GM12875 (cell line): ENCODE results near the gene RASEF.

Experiments
- H3K4me3 ChIP-seq: one replicate; pipeline ENCODE4 v1.5.1; 2011; ENCODE audit warnings: low read depth, low read length, control low read depth
- TF ChIP-seq, protein P1 (sequence below): IDR thresholded peaks from 2 replicates; pipeline ENCODE4 v1.5.1; 2011; ENCODE audit warnings: low read depth, mild to moderate bottlenecking, control low read depth, inconsistent platforms, low read length, moderate library complexity, borderline replicate concordance; ENCODE audit not compliant: insufficient read depth

The RASEF gene

DNA sequence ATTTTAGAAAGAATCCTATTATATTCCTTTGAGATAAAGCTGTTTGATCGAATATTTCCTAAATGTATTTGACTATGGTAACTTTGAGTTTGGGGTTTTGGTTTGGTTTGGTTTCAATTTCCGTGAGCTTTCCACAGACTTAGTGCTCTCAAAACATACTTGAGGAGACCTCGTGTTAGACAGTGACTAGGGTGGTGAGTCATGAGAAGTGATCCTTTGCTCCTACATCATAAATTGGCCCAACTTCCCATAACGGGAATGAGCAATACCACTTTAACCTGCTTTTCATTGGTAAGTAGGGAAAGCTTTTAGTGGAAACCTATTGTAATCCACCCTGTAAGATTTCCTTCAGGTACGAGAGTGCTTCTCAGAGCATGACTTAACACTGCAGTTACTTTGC lies 3.8 kb upstream of the RASEF start:
- H3K4me3 ChIP-seq = no peak overlapping the region
- TF ChIP-seq, protein P1, sequence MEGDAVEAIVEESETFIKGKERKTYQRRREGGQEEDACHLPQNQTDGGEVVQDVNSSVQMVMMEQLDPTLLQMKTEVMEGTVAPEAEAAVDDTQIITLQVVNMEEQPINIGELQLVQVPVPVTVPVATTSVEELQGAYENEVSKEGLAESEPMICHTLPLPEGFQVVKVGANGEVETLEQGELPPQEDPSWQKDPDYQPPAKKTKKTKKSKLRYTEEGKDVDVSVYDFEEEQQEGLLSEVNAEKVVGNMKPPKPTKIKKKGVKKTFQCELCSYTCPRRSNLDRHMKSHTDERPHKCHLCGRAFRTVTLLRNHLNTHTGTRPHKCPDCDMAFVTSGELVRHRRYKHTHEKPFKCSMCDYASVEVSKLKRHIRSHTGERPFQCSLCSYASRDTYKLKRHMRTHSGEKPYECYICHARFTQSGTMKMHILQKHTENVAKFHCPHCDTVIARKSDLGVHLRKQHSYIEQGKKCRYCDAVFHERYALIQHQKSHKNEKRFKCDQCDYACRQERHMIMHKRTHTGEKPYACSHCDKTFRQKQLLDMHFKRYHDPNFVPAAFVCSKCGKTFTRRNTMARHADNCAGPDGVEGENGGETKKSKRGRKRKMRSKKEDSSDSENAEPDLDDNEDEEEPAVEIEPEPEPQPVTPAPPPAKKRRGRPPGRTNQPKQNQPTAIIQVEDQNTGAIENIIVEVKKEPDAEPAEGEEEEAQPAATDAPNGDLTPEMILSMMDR = no peak

DNA sequence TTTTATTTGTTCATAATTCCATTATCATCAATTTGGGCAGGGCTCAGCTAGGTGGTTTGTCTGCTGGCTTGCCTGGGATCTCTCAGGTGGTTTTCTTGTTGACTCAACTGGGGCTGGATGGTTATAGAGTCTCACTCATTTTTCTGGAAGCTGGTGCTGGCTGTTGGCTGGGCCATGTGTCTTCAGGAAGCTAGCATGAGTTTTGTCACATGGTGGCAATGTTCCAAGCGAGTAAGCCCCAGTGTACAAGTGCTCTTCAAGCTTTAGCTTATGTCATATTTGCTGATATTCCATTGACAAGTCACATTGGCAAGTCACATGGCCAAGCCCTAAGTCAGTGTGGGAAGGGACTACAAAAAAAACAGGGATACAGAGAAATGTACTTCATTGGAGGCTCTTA lies 2.3 kb upstream of the RASEF start:
- H3K4me3 ChIP-seq = no peak overlapping the region
- TF ChIP-seq, protein P1 = no peak

DNA sequence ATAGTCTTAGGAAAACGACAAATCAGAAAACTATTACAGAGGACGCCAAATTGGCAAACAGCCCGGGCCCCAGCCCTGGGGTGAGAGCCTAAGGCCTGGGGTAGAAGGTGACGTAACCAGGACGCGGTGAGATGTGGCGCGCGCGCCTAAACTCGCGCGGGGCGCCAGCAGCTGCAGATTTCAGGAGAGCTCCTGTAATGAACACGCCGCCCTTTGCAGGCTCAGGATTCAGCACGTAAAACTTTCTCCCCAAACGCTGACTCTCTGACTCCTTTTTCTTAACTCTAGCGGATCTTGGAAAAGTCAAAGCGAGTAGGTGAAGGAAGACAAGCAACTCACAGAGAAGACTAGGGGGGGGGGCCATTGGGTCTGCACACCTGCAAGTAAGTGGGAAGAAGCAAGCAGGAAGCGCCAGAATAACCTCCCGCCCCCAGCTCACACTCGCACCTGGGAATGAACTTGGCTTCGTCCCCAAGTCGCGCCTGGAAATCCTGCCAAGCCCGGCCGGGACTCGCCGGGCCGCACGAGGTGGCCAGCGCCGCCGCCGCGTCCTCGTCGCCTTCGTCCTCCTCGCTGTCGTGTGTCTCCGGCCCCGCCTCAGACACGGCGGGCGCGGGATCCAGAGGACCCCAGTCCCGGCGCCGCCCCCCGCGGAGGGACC lies 822 bp downstream of the RASEF start:
- no peak overlapping the region for H3K4me3 ChIP-seq
- TF ChIP-seq, protein P1 = no peak

DNA sequence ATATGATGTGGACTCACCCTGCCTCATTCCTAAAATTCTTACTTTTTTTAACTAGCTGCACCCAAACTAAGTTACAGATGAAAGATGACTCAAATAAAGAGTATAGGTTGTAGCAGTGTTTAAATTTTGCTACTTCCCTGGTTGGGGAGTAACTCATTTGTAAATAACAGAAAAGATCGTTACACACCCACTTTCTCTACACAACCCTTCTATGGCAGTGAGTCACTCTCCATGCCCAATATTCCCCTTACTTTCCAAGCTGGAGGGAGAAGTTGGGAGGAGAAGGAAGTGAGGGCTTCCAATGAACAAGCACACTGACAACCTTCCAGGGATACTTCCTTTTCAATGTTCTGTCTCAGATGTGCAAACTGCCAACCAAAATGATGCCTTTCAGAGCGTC lies 1.9 kb downstream of the RASEF start:
- no peak overlapping the region for H3K4me3 ChIP-seq
- TF ChIP-seq, protein P1 = no peak

DNA sequence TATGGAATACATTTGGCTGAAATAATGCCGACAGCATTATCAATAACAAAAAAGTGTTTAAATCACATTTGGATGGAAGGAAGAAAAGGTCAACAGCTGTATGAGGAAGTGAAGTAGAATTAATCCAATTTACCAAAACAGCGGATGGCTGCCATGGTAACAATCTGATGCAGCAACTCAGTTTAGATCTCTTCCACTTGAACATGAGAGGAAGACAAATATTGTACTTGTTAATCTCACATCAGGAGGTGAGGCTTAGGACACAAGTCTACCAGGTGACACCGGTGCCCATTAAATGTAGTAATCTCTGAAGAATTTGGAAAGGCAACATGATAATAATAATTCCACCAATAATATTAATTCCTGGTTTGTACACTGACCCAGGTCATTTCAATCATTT lies 2.4 kb downstream of the RASEF start:
- H3K4me3 ChIP-seq = no peak overlapping the region
- TF ChIP-seq, protein P1 = no peak

DNA sequence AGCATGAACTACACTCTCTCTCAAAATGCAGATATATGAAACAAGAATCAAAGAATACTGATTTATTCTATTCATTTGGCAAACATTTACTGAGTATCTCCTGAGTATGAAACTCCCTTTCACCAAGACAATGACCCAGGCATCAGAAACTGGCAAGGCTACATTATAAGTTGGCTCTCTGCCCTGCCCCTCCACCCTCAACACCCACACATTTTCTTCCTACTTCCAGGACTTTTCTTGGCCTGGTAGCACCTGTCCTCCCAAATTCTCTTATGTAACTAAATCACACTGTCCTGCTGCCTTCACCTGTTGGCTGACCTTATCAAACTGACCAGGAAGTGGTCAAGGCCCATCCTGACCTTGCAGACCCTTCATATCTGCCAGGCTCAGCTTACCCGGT lies 3.5 kb downstream of the RASEF start:
- H3K4me3 ChIP-seq = no peak overlapping the region
- TF ChIP-seq, protein P1 = no peak

DNA sequence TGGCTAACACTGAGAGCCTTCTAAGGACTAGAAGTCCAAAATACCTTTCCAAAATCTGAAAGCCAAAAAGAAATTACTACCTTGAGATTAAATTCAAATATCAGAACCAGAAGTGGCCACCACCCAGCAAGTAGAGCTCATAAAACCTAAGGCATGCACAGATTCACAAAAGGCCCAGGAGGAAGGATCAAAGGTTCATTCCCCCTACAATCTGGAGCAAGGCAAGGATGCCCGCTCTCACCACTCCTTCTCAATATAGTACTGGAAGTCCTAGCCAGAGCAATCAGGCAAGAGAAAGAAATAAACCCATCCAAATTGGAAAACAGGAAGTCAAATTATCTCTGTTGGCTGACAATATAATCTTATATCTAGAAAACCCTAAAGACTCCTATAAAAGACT lies 6.0 kb downstream of the RASEF start:
- no peak overlapping the region for H3K4me3 ChIP-seq
- TF ChIP-seq, protein P1 = no peak
